Measurements from ENCODE around the gene PCGF3. TPM values are rescaled to one million over a fixed set of nuclear protein-coding genes. Genes with fewer than 3 reads are reported as not detected.

PCGF3 gene
- total and polyA plus RNA-seq, 12 donors, result 17.5 to 50.8 (median 21.9) TPM

DNA sequence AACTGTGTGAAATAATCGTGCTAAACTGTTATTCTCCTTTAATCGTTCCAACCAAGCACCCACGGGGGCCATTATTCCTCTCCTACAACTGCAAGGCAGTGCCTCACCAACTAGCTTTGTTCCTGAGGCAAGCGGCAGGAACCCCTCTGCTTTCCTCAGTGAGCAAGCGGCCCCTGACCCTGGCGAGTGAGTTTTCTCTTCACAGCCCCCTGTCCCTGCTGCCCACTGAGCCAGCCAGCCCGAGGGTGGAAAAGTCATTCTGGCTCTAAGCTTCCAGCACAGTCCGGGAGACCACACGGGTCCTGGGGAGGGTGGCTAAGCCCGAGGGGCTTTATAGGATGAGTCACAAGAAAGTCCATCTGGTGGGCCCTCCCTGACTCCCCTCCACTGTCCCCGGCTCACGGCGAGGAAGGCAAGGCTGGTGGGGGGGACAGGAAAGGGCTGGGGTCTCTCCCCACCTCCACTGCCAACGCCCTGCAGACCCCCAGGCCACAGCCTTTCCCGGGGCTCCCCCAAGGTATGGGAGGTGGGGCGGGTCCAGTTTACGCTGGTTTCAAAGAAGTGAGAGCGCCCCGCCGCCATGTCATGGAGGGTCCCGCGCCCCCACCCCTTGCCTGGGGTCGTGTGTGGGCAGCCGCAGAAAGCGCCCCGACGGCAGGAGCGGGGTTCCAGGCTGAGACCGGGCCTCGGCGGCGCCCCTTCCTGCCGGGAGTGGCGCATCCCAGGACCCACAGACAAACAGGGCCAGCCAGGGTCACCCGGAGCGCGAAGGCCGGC is 75.3 kb downstream of the PCGF3 start:
- Histone ChIP-seq H3K36me3 (peaks cover 0 to 44% (median 18%) of the 10 kb centered on the region in 9 donors), H3K9me3 (no peaks in the 10 kb centered on the region), H3K27ac (peak overlapping the region; percentile 71 to 98 (median 94)), H3K4me3 (peak overlapping the region; percentile 90 to 100 (median 96)), H3K4me1 (peaks cover 9 to 66% (median 50%) of the 10 kb centered on the region in 9 donors), H3K27me3 (peaks cover under 1 to 18% (median 15%) of the 10 kb centered on the region in 7 donors)
- peak in 3 of 8 donors; percentile 0 to 3 (median 1) for ATAC-seq
- WGBS, 2 donors, result 2% methylated on average over 38 of the region's 38 CpGs
- TF ChIP-seq, protein P1, sequence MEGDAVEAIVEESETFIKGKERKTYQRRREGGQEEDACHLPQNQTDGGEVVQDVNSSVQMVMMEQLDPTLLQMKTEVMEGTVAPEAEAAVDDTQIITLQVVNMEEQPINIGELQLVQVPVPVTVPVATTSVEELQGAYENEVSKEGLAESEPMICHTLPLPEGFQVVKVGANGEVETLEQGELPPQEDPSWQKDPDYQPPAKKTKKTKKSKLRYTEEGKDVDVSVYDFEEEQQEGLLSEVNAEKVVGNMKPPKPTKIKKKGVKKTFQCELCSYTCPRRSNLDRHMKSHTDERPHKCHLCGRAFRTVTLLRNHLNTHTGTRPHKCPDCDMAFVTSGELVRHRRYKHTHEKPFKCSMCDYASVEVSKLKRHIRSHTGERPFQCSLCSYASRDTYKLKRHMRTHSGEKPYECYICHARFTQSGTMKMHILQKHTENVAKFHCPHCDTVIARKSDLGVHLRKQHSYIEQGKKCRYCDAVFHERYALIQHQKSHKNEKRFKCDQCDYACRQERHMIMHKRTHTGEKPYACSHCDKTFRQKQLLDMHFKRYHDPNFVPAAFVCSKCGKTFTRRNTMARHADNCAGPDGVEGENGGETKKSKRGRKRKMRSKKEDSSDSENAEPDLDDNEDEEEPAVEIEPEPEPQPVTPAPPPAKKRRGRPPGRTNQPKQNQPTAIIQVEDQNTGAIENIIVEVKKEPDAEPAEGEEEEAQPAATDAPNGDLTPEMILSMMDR (IDR thresholded peaks at IDR 0.05), result no peak
- intact Hi-C loops (cut with DNase I), result loop anchor here in 2 of 10 donors (5.0 to 10.0 kb wide), 2 partner anchors 151 to 154 kb away; partner anchors contain the start of genes GAK (in 2 of the 2) and TMEM175 (in 2 of the 2)
- no peak for DNase-seq

DNA sequence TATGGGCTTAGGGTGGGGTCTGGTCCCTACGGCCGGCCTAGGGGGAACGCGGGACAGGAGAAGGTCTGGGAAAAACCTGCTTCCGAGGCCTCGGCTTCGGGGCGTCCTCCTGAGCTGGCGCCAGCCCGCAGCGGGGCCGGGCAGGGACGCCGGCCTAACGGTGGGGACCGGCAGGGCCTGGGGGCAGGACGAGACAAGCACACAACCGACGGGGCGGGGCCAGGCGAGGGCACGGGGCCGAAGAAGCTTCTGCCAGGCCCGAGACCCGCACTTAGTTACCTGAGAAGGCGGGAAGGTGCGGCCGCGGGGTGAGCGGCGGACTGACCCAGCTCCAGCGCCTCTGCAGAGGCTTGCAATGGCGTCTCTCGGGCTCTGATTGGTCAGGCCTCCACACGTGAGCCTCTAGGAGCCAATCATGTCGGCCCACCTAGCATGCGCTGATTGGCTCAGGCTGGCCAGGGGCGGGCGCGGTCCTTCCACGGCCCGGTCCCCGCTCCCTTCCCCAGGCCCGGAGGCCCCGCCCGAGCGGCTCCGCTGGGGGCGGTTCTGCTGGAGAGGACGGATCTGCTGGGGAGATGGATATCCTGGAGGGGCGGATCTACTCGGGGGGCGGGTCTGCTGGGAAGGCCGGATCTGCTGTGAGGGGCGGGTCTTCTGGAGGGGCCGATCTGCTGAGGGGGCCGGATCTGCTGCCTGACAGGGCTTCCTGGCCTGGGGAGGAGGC is 76.0 kb downstream of the PCGF3 start:
- Histone ChIP-seq H3K4me1 (peaks cover 14 to 70% (median 52%) of the 10 kb centered on the region in 9 donors), H3K27ac (peak overlapping the region; percentile 76 to 98 (median 96)), H3K4me3 (peak overlapping the region; percentile 90 to 100 (median 96)), H3K36me3 (peaks cover 0 to 37% (median 12%) of the 10 kb centered on the region in 9 donors), H3K27me3 (peaks cover 4 to 25% (median 23%) of the 10 kb centered on the region in 7 donors), H3K9me3 (no peaks in the 10 kb centered on the region)
- WGBS, 2 donors, result 1% methylated on average over 57 of the region's 57 CpGs
- TF ChIP-seq, protein P1 (IDR thresholded peaks at IDR 0.05), result no peak
- peak; percentile 96 to 99 (median 98) for ATAC-seq
- peak; percentile 99 for DNase-seq
- intact Hi-C loops (cut with DNase I), result loop anchor here in 2 of 10 donors (5.0 to 10.0 kb wide), 2 partner anchors 151 to 153 kb away; partner anchors contain the start of genes GAK (in 2 of the 2) and TMEM175 (in 2 of the 2)

DNA sequence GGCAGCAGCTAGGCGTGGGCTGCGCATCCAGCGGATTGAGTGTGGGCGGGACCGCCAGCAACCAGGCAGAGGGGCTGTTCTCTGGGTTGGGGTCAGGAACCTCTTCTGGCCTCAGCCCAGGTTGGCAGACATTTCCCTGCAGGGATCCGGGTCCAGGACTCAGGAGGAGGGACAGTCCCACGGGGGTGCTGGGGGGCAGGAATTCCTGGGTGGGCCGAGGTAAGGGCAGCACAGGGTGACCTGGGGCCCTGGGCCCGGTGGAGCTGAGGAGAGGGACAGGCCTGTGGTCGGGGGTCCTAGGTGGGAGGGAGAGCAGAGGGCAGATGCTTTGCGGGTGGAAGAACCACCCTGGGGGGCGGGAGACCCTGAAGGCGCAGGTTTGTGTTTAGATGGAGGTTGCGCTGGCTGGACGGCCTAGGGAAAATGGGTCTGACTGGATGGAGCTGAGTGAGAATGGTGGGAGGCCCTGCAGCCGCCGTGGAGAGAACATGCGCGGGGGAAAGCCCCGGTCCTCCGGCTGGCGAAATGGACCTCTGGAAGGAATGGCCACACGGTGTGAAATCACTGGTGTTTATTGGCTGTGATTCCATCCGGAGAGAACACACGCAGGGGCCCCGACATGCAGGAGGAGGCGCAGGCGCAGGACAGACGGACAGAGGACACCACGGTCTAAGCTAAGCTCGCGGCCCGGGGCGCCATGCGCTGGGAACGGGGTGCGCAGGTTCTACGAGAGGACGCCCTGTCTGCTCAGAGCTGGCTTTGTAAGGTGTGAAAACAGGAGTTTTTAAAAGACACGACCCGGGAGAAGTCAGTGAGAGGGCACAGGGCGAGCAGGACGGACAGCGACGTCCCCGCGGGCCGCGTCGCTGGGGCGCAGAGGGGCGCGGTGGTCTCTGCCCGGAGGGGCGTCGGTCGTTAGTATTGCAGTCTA is 79.0 kb downstream of the PCGF3 start:
- Histone ChIP-seq H3K27me3 (peaks cover 4 to 51% (median 38%) of the 10 kb centered on the region in 7 donors), H3K36me3 (peaks cover 0 to 9% (median 2%) of the 10 kb centered on the region in 9 donors), H3K27ac (no peak overlapping the region), H3K4me3 (no peak overlapping the region), H3K9me3 (no peaks in the 10 kb centered on the region), H3K4me1 (peaks cover 14 to 65% (median 48%) of the 10 kb centered on the region in 9 donors)
- DNase-seq (no peak), ATAC-seq (no peak)
- intact Hi-C loops (cut with DNase I), result loop anchor here in 2 of 10 donors (5.0 to 10.0 kb wide), 2 partner anchors 148 to 150 kb away; partner anchors contain the start of genes GAK (in 2 of the 2) and TMEM175 (in 2 of the 2)
- WGBS, 2 donors, result 54 to 67% methylated on average over 57 of the region's 57 CpGs
- TF ChIP-seq, protein P1 (IDR thresholded peaks at IDR 0.05), result no peak
